COLO668 (cell line): Measurements from ENCODE around the gene STIMATE.

Source experiments
- DNase-seq: peaks from one replicate; lab custom pipeline; 2025; ENCODE audit not compliant: unreplicated experiment; lab: John Stamatoyannopoulos, UW

The STIMATE gene

GRCh38 chr3:52793702-52794611 is 103.4 kb downstream of the STIMATE start:
- DNase-seq: no peak

DNA sequence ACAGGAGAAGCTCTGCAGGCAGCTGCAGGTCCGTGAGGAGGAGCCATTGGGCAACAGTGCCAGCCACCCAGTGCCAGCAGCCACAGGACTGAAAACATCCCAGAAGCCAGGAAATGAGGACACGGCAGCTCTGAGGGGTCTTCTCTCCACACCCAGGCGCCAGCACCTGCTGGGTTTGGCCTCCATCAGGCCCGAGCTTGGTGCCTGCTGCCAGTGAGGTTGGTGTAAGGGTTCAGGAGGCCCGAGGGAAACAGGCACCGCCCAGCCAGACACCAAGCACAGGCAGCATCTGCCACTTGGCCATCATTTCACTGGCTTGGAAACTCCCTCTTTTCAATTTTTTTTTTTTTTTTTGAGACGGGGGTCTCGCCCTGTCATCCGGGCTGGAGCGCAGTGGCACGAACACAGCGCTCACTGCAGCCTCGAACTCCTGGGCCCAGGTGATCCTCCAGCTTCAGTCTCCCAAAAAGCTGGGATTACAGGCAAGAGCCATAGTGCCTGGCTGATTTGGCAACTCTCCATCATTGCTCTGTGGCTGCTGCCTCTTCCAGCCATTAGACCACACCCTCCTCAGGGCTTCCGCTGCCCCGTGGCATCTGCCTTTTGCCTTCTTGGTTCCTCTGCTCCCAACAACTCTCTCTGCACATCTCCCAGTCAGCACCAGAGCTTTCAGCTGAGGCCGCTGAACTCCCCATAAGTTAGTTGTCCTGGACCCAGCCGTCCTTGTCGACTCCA is 104.2 kb downstream of the STIMATE start:
- no peak for DNase-seq

GRCh38 chr3:52792413-52792812 is 104.9 kb downstream of the STIMATE start:
- no peak for DNase-seq

DNA sequence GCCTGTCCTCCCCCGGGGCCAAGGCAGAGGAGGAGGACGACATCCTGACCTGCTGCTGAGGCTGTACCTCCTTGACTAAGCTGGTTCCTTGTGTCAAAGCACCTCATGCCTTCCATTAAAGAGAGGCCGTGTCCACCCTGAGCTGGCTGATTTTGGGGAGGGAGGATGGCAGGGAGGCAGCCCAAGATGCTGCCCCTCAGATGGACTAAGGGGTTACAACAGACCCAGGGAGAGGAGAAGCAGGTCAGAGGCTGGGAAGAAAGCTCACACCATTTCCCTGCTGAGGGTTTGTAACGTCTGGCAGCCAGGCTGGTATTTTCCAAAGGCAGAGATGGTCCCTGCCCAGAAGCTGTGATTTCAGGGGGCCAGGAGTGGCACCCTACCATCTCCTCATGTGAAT is 105.4 kb downstream of the STIMATE start:
- no peak for DNase-seq

GRCh38 chr3:52791366-52791765 is 106.0 kb downstream of the STIMATE start:
- DNase-seq: no peak

GRCh38 chr3:52790741-52791140 is 106.6 kb downstream of the STIMATE start:
- no peak for DNase-seq

DNA sequence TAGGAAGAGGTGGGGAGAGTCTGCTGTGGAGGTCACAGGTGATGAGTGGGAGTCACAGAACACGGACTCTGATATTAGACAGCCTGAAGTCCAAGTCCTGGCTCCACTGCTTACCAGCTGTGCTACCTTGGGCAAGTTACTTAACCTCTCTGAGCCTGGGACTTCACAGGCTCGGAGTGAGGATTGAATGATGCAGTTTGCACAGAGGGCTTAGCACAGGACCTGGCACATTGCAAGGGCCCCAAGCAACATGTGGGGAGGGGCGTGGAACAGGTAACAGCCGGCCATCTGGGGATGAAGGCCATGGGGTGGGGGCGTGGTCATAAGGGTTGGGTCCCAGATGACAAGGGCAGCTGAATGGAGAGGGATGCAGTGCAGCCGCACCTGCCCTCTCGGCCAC is 107.0 kb downstream of the STIMATE start:
- DNase-seq: no peak

DNA sequence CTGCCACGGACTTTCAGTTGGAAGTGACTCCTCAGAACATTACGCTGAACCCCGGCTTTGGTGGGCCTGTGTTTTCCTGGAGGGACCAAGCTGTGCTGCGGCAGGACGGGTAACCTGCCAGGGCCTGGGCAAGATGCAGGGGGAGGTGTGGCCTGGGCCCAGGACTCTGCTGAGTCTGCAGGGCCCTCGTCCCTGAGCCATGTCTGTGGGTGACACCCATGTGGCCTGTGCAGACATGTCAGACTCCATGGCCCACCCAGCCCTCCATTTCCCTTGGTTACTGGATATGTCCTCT is 107.7 kb downstream of the STIMATE start:
- DNase-seq: no peak

GRCh38 chr3:52788890-52789745 is 108.2 kb downstream of the STIMATE start:
- no peak for DNase-seq

GRCh38 chr3:52787672-52788625 is 109.4 kb downstream of the STIMATE start:
- no peak for DNase-seq

DNA sequence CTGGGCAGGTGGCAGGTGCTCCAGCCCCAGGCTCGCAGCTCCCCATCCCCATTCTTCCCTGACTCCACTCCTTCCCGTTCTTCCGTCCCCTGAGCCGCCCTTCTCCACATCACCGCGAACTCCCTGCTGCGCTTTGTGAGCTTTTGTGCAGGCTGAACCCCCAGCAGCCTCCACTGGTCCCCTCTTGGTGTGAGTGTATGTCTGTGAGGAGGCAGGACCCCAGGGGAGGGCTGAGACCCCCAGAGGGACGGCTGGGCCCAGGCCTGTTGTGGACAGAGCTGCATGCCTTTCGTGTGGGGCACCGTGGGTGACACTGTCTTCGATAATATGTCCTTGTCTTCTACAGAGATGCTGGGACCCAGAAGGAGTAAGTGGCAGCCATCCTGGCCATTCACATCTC is 110.1 kb downstream of the STIMATE start:
- DNase-seq: no peak
